ENCODE results near the gene KIF17. TPM values are rescaled to one million over a fixed set of nuclear protein-coding genes. Genes with fewer than 3 reads are reported as not detected.

Gene KIF17
- total RNA-seq, 6 donors from 2014 or later: 4.2 to 12.6 (median 8.5) TPM

DNA sequence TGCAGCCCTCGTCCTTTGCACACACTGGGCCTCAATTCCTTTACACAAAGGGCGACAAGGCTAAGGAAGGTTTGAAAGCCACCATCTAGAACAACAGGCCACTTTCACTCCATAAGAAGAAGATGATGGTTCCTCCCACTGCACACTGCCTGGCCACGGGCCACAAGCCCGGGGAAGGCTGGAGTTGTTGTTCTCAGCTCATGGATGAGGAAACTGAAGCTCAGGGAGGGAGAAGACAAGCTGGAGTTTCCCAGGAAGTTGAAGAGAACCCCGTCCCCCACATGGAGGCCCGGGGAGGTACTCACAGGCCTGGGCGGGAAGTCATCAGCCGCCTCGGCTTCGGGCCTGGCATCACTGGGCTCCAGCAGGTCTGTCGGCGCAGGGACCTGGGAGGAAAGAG, 32.1 kb downstream of the KIF17 start:
- Histone ChIP-seq H3K4me1 (peaks cover 4 to 17% (median 11%) of the 10 kb centered on the region in 4 donors), H3K27ac (peak overlapping the region; percentile 78 to 95 (median 89)), H3K36me3 (peaks cover 0 to 4% (median 0%) of the 10 kb centered on the region in 4 donors), H3K9me3 (no peaks in the 10 kb centered on the region), H3K27me3 (no peaks in the 10 kb centered on the region), H3K4me3 (no peak overlapping the region)
- no peak for TF ChIP-seq POLR2A (IDR thresholded peaks at IDR 0.05)
- no peak for TF ChIP-seq EP300 (IDR thresholded peaks at IDR 0.05)
- TF ChIP-seq, protein P1, sequence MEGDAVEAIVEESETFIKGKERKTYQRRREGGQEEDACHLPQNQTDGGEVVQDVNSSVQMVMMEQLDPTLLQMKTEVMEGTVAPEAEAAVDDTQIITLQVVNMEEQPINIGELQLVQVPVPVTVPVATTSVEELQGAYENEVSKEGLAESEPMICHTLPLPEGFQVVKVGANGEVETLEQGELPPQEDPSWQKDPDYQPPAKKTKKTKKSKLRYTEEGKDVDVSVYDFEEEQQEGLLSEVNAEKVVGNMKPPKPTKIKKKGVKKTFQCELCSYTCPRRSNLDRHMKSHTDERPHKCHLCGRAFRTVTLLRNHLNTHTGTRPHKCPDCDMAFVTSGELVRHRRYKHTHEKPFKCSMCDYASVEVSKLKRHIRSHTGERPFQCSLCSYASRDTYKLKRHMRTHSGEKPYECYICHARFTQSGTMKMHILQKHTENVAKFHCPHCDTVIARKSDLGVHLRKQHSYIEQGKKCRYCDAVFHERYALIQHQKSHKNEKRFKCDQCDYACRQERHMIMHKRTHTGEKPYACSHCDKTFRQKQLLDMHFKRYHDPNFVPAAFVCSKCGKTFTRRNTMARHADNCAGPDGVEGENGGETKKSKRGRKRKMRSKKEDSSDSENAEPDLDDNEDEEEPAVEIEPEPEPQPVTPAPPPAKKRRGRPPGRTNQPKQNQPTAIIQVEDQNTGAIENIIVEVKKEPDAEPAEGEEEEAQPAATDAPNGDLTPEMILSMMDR (IDR thresholded peaks at IDR 0.05): no peak
- TF ChIP-seq POLR2AphosphoS5 (IDR thresholded peaks at IDR 0.05): no peak
- no peak for ATAC-seq (ENCODE audit: low FRiP score in 2 of 2)
- DNase-seq: no peak
- WGBS, 2 donors: 77 to 84% methylated on average over 12 of the region's 12 CpGs

DNA sequence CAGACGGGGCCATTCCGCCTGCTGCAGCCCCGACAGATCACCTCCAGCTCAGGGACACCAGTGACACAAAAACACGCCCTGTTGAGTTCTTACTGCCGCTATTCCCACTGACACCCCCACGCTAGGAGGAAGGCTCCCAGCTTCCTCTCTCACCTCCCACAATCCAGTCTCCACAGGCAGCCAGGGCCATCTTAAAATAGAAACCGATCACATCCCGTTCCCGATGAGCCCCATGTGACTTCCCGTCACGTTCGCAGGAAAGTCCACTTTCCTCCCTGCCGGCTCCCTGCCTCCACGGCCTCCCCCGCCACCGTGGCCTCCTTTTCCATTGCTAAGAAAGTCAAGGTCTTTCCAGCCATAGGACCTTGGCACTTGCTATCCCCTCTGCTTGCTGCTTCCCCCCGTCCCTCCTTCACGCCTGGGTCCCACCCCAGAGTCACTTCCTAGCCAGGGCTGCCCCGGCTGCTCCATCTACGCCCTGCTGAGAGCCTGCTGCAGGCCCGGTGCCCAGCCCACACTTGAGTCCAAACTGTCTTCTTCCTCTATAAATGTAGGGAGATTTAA, 32.6 kb downstream of the KIF17 start:
- H3K27me3 ChIP-seq: no peaks in the 10 kb centered on the region
- H3K36me3 ChIP-seq: peaks cover 0 to 4% (median 0%) of the 10 kb centered on the region in 4 donors
- ATAC-seq (ENCODE audit: low FRiP score in 2 of 2) (no peak), DNase-seq (peak in 1 of 2 donors; percentile 34)
- TF ChIP-seq, protein P1 (IDR thresholded peaks at IDR 0.05): peak in 1 of 6 experiments; percentile 7
- TF ChIP-seq POLR2AphosphoS5 (IDR thresholded peaks at IDR 0.05) (peak; percentile 69 to 76), EP300 (IDR thresholded peaks at IDR 0.05) (peak in 2 of 4 donors; percentile 35 to 79), POLR2A (IDR thresholded peaks at IDR 0.05) (peak in 2 of 4 donors; percentile 35 to 38)
- H3K4me3 ChIP-seq: peak overlapping the region; percentile 34 to 53 (median 41)
- peak overlapping the region; percentile 78 to 95 (median 89) for H3K27ac ChIP-seq
- peaks cover 4 to 17% (median 11%) of the 10 kb centered on the region in 4 donors for H3K4me1 ChIP-seq
- 60 to 77% methylated on average over 20 to 21 of the region's 21 CpGs for WGBS, 2 donors
- no peaks in the 10 kb centered on the region for H3K9me3 ChIP-seq

DNA sequence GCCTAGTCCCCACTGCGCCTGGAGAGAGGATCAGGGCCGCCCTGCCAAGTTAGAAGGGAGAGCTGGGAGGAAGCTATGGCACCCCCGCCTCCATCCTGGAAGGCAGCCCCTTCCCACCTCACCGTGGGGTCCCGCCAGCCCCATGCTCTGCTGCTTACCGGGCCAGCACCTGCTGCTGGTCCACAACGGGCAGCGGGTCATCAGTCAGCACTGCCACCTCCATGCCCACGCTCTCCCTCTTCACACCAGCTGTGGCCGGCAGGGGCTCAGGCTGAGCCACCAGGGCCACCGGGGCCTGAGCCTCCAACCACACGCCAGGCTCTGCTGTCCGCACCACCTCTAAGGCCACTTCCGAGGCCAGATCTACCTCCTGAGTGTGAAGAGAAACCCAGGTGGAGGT, 33.2 kb downstream of the KIF17 start:
- H3K4me3 ChIP-seq: peak overlapping the region; percentile 34 to 53 (median 41)
- ATAC-seq (ENCODE audit: low FRiP score in 2 of 2): peak in 1 of 2 donors; percentile 23
- WGBS, 2 donors: 68 to 100% methylated on average over 2 to 14 of the region's 14 CpGs

DNA sequence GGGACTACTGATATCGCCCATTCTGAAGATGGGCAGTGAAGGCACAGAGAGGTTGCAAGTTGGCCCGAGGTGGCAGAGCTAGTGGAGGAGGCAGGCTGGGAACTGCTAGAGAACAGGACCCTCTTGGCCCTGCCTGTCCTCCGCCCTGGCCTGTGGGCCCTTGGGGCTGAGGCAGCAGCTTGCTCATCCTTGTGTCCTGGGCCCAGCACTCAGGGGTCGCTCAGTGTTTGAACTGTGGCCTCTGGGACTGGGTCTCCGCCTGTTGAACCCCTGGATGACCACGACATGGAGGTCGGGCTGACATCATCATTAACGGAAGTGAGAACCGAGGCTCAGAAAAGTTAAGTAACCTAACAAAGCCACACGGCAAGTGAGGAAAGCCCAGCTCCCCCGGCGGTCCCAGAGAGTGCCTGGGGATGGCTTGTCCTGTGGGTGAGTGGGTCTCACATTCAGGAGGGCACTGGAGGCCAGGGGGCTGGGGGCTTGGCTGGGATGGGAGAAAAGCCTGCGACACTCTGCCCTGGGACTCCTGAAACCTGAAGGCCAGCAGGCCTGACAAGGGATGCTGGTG, 33.7 kb downstream of the KIF17 start:
- peak overlapping the region; percentile 78 to 95 (median 89) for H3K27ac ChIP-seq
- peaks cover 0 to 4% (median 0%) of the 10 kb centered on the region in 4 donors for H3K36me3 ChIP-seq
- TF ChIP-seq POLR2A (IDR thresholded peaks at IDR 0.05) (no peak), EP300 (IDR thresholded peaks at IDR 0.05) (no peak), POLR2AphosphoS5 (IDR thresholded peaks at IDR 0.05) (no peak)
- TF ChIP-seq, protein P1 (IDR thresholded peaks at IDR 0.05): no peak
- H3K9me3 ChIP-seq: no peaks in the 10 kb centered on the region
- H3K27me3 ChIP-seq: no peaks in the 10 kb centered on the region
- 68 to 75% methylated on average over 8 to 13 of the region's 13 CpGs for WGBS, 2 donors
- ATAC-seq (ENCODE audit: low FRiP score in 2 of 2) (no peak), DNase-seq (no peak)
- H3K4me3 ChIP-seq: peak overlapping the region; percentile 34 to 53 (median 41)
- peaks cover 4 to 17% (median 11%) of the 10 kb centered on the region in 4 donors for H3K4me1 ChIP-seq

More for the DNA sequence above, 33.2 kb downstream of the KIF17 start:
- no peaks in the 10 kb centered on the region for H3K27me3 ChIP-seq
- TF ChIP-seq, protein P1 (IDR thresholded peaks at IDR 0.05): peak in 2 of 6 experiments; percentile 4 to 22
- TF ChIP-seq EP300 (IDR thresholded peaks at IDR 0.05): no peak
- peaks cover 4 to 17% (median 11%) of the 10 kb centered on the region in 4 donors for H3K4me1 ChIP-seq
- no peaks in the 10 kb centered on the region for H3K9me3 ChIP-seq
- DNase-seq: peak in 1 of 2 donors; percentile 75
- H3K27ac ChIP-seq: peak overlapping the region; percentile 78 to 95 (median 89)
- peaks cover 0 to 4% (median 0%) of the 10 kb centered on the region in 4 donors for H3K36me3 ChIP-seq

Data from upper lobe of left lung (tissue), 6 donors.